ENCODE results near the gene ACOXL. TPM values are rescaled to one million over a fixed set of nuclear protein-coding genes. Genes with fewer than 3 reads are reported as not detected.

ACOXL gene
- total RNA-seq, 1 donor from 2014 or later, result 0.58 TPM

GRCh38 chr2:111030260-111030891 is 298.0 kb downstream of the ACOXL start:
- DNase-seq (ENCODE audit: low read depth), result peak; percentile 51
- no peak for TF ChIP-seq CTCF (IDR thresholded peaks at IDR 0.05; ENCODE audit: insufficient read depth, low read length, poor library complexity, severe bottlenecking)
- Histone ChIP-seq H3K4me3 (ENCODE audit: low read depth, low read length) (no peak overlapping the region), H3K27me3 (ENCODE audit: control insufficient read depth, insufficient read depth, low read length) (no peaks in the 10 kb centered on the region), H3K36me3 (ENCODE audit: control insufficient read depth, insufficient read depth, low read length) (no peaks in the 10 kb centered on the region)

- H3K4me3 ChIP-seq (ENCODE audit: low read depth, low read length), result no peak overlapping the region
Observed at GRCh38 chr2:111030945-111031344, 298.6 kb downstream of the ACOXL start.

GRCh38 chr2:111031546-111032478 is 299.4 kb downstream of the ACOXL start:
- no peak for TF ChIP-seq CTCF (IDR thresholded peaks at IDR 0.05; ENCODE audit: insufficient read depth, low read length, poor library complexity, severe bottlenecking)
- Histone ChIP-seq H3K36me3 (ENCODE audit: control insufficient read depth, insufficient read depth, low read length) (no peaks in the 10 kb centered on the region), H3K27me3 (ENCODE audit: control insufficient read depth, insufficient read depth, low read length) (no peaks in the 10 kb centered on the region), H3K4me3 (ENCODE audit: low read depth, low read length) (no peak overlapping the region)
- no peak for DNase-seq (ENCODE audit: low read depth)

More at GRCh38 chr2:111030945-111031344, 298.6 kb downstream of the ACOXL start:
- TF ChIP-seq CTCF (IDR thresholded peaks at IDR 0.05; ENCODE audit: insufficient read depth, low read length, poor library complexity, severe bottlenecking), result no peak
- DNase-seq (ENCODE audit: low read depth), result no peak
- no peaks in the 10 kb centered on the region for H3K27me3 ChIP-seq (ENCODE audit: control insufficient read depth, insufficient read depth, low read length)
- H3K36me3 ChIP-seq (ENCODE audit: control insufficient read depth, insufficient read depth, low read length), result no peaks in the 10 kb centered on the region

- H3K27me3 ChIP-seq (ENCODE audit: control insufficient read depth, insufficient read depth, low read length), result no peaks in the 10 kb centered on the region
- H3K4me3 ChIP-seq (ENCODE audit: low read depth, low read length), result no peak overlapping the region
- TF ChIP-seq CTCF (IDR thresholded peaks at IDR 0.05; ENCODE audit: insufficient read depth, low read length, poor library complexity, severe bottlenecking), result no peak
- H3K36me3 ChIP-seq (ENCODE audit: control insufficient read depth, insufficient read depth, low read length), result no peaks in the 10 kb centered on the region
- DNase-seq (ENCODE audit: low read depth), result peak; percentile 63
Observed at GRCh38 chr2:111032721-111033429, 300.5 kb downstream of the ACOXL start.

- H3K4me3 ChIP-seq (ENCODE audit: low read depth, low read length), result no peak overlapping the region
- H3K27me3 ChIP-seq (ENCODE audit: control insufficient read depth, insufficient read depth, low read length), result no peaks in the 10 kb centered on the region
- no peaks in the 10 kb centered on the region for H3K36me3 ChIP-seq (ENCODE audit: control insufficient read depth, insufficient read depth, low read length)
- no peak for TF ChIP-seq CTCF (IDR thresholded peaks at IDR 0.05; ENCODE audit: insufficient read depth, low read length, poor library complexity, severe bottlenecking)
- DNase-seq (ENCODE audit: low read depth), result no peak
Observed at GRCh38 chr2:111034146-111034545, 301.8 kb downstream of the ACOXL start.

Data from kidney epithelial cell (primary cell).